Cardiac septum (tissue), 1 donor: ENCODE results near the gene LIN7B. TPM values are rescaled to one million over a fixed set of nuclear protein-coding genes. Genes with fewer than 3 reads are reported as not detected.

Source experiments
- DNase-seq: peaks from one replicate; pipeline ENCODE4 v3.0.0-alpha.2; 2020; ENCODE audit warnings: low spot score
- intact Hi-C: fragments of 100-400 bp; cut with DNase I; formaldehyde crosslinking; loops from one replicate; pipeline ENCODE4 v1.14.0; 2022
- total RNA-seq: library from RNA; stranded (reverse); fragmentation: NEBNext Ultra II Directional; extraction: Animal tissue kit (Norgen Biotek cat#: 25700); gene quantifications from one replicate; pipeline ENCODE4 v1.2.1, GENCODE V29; 2021
- donor health status: DM: no; HTN: no; CAD: no.

Gene LIN7B
- total RNA-seq, 1 donor from 2014 or later: 24.7 TPM

GRCh38 chr19:49155005-49155819 lies 41.0 kb downstream of the LIN7B start, which contains the start of gene HRC:
Gene HRC (minus strand): TSS chr19:49155396. CDS start chr19:49155237, 159 bp downstream.
- intact Hi-C loops: loop anchor here (5.0 kb wide), 1 partner anchor 283 kb away; the partner anchor contains the start of gene PPP1R15A

GRCh38 chr19:49155820-49156346 lies 41.7 kb downstream of the LIN7B start:
- intact Hi-C loops: loop anchor here (5.0 kb wide), 1 partner anchor 284 kb away; the partner anchor contains the start of gene PPP1R15A
- DNase-seq: peak; percentile 87

More at GRCh38 chr19:49155005-49155819, 41.0 kb downstream of the LIN7B start, which contains the start of gene HRC:
- peak; percentile 88 for DNase-seq

GRCh38 chr19:49157445-49158224 lies 43.5 kb downstream of the LIN7B start, which contains the start of gene TRPM4:
Gene TRPM4 (plus strand): TSS chr19:49157792. CDS start chr19:49157867, 75 bp downstream.
- intact Hi-C loops: loop anchor here (5.0 kb wide), 1 partner anchor 285 kb away; the partner anchor contains the start of gene PPP1R15A
- DNase-seq: peak; percentile 96

- intact Hi-C loops: no loop called here
- DNase-seq: no peak
Observed at GRCh38 chr19:49160450-49161189, 46.5 kb downstream of the LIN7B start.

GRCh38 chr19:49161987-49162386 lies 47.8 kb downstream of the LIN7B start:
- intact Hi-C loops: no loop called here
- no peak for DNase-seq

- no peak for DNase-seq
- intact Hi-C loops: no loop called here
Observed at GRCh38 chr19:49165111-49165750, 51.1 kb downstream of the LIN7B start.

GRCh38 chr19:49165865-49166301 lies 51.7 kb downstream of the LIN7B start:
- intact Hi-C loops: no loop called here
- DNase-seq: no peak

- DNase-seq: no peak
- intact Hi-C loops: no loop called here
Observed at GRCh38 chr19:49167857-49168409, 53.8 kb downstream of the LIN7B start.

Other genes starting within 250 kb of the LIN7B start
- gene PLEKHA4, start 245.8 kb upstream of the LIN7B start, total RNA-seq: 106 TPM
- 87.0 TPM for gene PPP1R15A, start 241.9 kb upstream of the LIN7B start, total RNA-seq
- 0.67 TPM for gene TULP2, start 215.6 kb upstream of the LIN7B start, total RNA-seq
- 276 TPM for gene NUCB1, start 214.1 kb upstream of the LIN7B start, total RNA-seq
- not detected for gene DHDH, start 180.7 kb upstream of the LIN7B start, total RNA-seq
- 25.6 TPM for gene BAX, start 159.5 kb upstream of the LIN7B start, total RNA-seq
- 827 TPM for gene FTL, start 149.1 kb upstream of the LIN7B start, total RNA-seq
- gene GYS1, start 121.1 kb upstream of the LIN7B start, total RNA-seq: 175 TPM
- 39.2 TPM for gene RUVBL2, start 120.5 kb upstream of the LIN7B start, total RNA-seq
- not detected for gene LHB, start 97.3 kb upstream of the LIN7B start, total RNA-seq
- gene CGB3, start 90.0 kb upstream of the LIN7B start, total RNA-seq: not detected
- gene CGB2, start 82.5 kb upstream of the LIN7B start, total RNA-seq: not detected
- gene CGB1, start 77.5 kb upstream of the LIN7B start, total RNA-seq: not detected
- gene CGB5, start 70.5 kb upstream of the LIN7B start, total RNA-seq: not detected
- not detected for gene CGB8, start 65.3 kb upstream of the LIN7B start, total RNA-seq
- not detected for gene CGB7, start 56.6 kb upstream of the LIN7B start, total RNA-seq
- gene NTF4, start 49.6 kb upstream of the LIN7B start, total RNA-seq: not detected
- gene KCNA7, start 41.7 kb upstream of the LIN7B start, total RNA-seq: 0.27 TPM
- gene SNRNP70, start 28.9 kb upstream of the LIN7B start, total RNA-seq: 137 TPM
- gene C19orf73, start 4.8 kb downstream of the LIN7B start, total RNA-seq: 1.0 TPM
- 10.1 TPM for gene PPFIA3, start 5.2 kb downstream of the LIN7B start, total RNA-seq
- 907 TPM for gene HRC, start 41.0 kb downstream of the LIN7B start, total RNA-seq
- 44.1 TPM for gene TRPM4, start 43.4 kb downstream of the LIN7B start, total RNA-seq
- 0.67 TPM for gene SLC6A16, start 210.8 kb downstream of the LIN7B start, total RNA-seq
- gene CD37, start 221.0 kb downstream of the LIN7B start, total RNA-seq: 4.8 TPM
- gene TEAD2, start 248.0 kb downstream of the LIN7B start, total RNA-seq: 39.9 TPM
- not detected for gene DKKL1, start 249.5 kb downstream of the LIN7B start, total RNA-seq